GM21528 (cell line): Measurements from ENCODE around the gene LMBR1L.
"Not testable (repeated sequence)": the region's sequence is repeated elsewhere in the genome, so short reads cannot be mapped to it uniquely, and the experiment has no call there.

Source experiments
- ATAC-seq: cut with Tn5 transposase; IDR thresholded peaks from one replicate; pipeline ENCODE4 v1.9.1; 2021; ENCODE audit warnings: mild to moderate bottlenecking, moderate library complexity; ENCODE audit not compliant: unreplicated experiment, low FRiP score

The LMBR1L gene

DNA sequence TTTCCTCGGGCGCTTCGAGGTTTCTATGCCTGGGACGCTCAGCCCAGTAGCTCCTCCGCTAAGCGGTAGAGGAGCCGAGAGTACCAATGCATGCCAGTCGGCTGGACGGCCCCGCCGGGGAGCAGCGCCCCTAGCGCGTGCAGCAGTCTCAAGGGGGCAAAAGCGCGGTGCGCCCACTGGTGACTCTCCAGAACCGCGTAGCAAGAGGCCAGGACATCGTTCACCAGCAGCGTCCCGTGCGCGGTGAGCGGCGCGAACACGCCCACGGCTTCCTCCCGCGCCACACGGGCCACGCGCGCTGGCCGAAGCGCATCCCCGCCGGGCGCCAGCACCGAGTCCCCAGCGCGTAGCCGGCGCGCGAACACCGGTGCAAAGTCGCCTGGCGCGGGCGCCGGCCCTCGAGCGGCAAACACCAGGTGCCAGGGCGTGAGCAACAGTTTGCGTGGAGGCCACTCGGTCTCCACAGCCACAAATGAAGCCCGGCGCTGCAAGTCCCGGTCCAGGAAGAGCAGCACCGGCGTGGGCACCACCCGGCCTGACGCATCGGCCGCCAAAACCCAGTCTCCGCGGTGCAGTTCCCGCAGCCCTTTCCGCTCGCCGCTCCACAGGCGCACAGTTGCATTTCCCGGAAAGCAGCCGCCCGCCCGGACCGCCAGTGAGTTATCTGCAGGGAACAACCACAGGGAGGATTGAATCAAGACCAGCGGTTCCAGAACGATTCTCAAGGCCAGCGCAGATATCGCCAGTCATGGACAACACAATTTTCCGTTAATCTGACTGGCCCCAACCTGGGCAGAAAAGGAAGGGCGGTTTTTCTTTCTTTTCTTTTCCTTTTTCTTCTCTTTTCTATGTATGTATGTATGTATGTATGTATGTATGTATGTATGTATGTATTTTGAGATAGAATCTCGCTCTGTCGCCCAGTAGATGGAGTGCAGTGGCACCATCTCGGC, 20.6 kb downstream of the LMBR1L start:
- ATAC-seq, result no peak

- ATAC-seq, result no peak
These were observed 21.7 kb downstream of the LMBR1L start for GRCh38 chr12:49088932-49089330.

DNA sequence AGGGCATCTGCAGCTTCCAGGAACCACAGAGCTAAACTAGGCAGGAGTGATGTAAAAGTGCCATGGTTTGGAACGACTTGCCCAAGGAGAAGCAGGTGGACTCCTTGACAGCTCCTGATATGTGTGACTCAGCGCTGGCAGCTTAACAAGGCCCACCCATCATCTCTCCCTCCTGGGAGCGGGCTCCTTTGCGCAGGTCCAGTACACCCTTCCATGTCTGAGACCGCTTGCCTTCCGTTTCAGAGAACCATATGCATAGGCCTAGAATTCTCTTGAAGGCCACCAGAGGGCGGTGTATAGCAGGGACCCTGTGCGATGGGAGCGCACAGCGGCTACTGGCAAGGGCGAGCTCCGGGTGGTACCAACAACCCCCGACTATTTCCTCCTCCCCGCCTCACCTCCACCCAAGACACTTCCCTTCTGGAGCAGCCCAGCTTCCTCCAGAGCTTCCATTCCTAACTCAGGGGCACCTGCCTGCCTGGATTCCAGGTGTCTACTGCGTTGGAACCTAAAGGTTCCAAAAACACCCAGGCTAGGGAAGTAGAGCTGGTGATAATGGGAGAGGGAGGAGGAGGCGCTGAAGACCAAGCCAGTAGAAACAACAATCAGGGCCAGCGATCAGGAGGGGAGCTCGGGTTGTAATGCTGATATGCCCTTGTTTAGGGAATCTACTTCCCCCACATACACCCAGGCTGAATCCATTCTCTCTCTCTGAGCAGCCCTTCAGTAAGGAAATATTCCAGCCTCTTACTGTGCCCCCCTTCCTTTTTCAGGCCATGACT, 22.3 kb downstream of the LMBR1L start:
- ATAC-seq, result no peak

- ATAC-seq, result no peak
These were observed 24.5 kb downstream of the LMBR1L start for GRCh38 chr12:49086116-49086515.

DNA sequence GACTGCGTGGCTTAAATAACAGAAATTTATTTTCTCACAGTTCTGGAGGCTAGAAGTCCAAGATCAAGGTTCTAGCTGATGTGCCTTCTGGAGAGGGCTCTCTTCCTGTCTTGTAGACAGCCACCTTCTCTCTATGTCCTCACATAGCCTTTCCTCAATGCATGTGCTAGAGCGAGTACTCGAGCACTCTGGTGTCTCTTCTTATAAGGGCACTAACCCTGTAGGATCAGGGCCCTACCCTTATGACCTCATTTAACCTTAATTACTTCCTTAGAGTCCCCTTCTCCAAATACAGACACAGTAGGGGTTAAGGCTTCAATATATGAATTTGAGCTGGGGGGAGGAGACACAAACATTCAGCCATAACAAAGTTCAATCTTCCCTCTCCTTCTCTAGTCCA, 26.2 kb downstream of the LMBR1L start:
- no peak for ATAC-seq

DNA sequence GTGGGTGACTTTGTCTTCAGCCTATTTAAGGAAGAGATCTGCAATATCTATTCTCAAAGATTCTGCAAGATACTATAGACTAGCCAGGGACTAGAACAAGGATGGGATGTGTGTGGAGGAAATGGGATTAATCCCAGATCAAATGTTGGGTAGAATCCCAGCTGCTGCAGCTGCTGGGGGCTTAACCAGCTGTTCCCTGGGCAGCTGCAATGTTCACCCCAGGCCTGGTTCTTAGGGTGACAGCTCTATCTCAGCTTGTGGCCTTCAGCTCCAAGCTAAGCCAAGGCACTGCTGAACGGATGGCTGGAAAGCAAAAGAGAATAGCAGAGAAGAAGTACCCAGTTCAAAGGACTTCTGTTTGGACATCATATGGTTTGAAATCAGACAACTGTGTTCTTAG, 30.9 kb downstream of the LMBR1L start:
- ATAC-seq, result no peak

DNA sequence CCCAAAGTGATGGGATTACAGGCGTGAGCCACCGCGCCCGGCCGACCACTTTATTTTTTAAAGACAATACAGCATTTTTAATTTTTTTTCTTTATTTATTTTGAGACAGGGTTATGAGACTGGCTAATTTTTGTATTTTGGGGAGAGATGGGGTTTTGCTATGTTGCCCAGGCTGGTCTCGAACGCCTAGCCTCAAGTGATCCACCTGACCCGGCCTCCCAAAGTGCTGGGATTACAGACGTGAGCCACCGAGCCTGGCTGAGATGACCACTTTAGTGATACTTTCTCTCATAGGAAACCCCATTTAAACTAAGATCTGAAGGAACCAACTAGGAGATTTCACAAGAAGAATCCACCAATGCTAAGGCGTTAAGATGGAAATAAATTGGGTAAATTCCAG, 39.7 kb downstream of the LMBR1L start:
- no peak for ATAC-seq

- ATAC-seq, result peak; percentile 92
These were observed 40.9 kb downstream of the LMBR1L start, which contains the start of gene RHEBL1 for GRCh38 chr12:49069507-49070346. TSS of gene RHEBL1 (minus strand) at chr12:49069979. CDS start at chr12:49069785, 194 bp downstream.

GRCh38 chr12:49068879-49069506, 41.7 kb downstream of the LMBR1L start:
- no peak for ATAC-seq

DNA sequence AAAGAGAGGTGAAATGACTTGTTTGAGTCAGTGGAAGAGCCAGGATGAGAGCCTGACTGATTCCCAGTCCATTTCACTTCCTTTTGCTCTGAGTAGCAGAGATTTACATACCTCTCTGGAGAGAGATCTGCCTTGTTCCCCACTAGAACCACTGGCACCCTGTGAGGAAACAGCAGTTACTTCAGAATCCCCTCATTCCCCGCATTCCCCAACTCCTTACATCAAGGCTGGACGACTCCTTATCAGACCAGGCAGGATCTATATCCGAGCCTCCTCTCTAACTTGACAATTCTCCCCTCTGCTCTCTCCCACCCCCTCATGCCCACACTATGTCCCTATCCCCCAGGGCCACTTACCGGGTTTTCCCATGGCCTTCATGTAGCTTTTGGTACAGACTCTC, 44.5 kb downstream of the LMBR1L start:
- no peak for ATAC-seq

DNA sequence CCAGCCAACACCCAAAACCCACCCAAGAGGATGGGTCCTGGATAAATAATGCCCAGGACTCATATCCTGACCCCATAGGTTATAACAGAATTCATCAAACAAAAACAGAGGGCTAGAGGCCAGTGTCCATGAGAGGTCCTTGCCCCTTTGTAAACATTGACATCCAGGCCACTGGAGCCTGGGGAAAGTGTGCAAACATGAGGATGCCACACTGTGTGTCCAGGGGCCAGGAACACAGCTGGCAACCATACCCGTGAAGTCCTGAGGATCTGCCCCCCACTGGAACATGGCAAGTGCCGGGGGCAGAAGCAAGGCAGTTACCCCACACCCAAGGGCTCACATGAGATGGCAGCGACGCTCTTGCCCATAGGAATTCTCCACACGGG, 45.9 kb downstream of the LMBR1L start:
- ATAC-seq, result no peak

DNA sequence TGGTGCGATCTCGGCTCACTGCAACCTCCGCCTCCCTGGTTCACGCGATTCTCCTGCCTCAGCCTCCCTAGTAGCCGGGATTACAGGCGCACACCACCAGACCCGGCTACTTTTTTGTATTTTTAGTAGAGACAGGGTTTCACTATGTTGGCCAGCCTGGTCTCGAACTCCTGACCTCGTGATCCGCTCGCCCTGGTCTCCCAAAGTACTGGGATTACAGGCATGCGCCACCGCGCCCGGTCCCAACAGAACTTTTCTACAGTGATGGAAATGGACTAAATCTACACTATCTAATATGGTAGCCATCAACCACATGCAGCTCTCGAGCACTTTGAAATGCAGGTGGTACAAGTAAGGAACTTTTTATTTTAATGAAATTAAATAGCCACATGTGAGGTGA, 48.7 kb downstream of the LMBR1L start:
- not testable (repeated sequence) for ATAC-seq

GRCh38 chr12:49061157-49061650, 49.4 kb downstream of the LMBR1L start:
- no peak for ATAC-seq

DNA sequence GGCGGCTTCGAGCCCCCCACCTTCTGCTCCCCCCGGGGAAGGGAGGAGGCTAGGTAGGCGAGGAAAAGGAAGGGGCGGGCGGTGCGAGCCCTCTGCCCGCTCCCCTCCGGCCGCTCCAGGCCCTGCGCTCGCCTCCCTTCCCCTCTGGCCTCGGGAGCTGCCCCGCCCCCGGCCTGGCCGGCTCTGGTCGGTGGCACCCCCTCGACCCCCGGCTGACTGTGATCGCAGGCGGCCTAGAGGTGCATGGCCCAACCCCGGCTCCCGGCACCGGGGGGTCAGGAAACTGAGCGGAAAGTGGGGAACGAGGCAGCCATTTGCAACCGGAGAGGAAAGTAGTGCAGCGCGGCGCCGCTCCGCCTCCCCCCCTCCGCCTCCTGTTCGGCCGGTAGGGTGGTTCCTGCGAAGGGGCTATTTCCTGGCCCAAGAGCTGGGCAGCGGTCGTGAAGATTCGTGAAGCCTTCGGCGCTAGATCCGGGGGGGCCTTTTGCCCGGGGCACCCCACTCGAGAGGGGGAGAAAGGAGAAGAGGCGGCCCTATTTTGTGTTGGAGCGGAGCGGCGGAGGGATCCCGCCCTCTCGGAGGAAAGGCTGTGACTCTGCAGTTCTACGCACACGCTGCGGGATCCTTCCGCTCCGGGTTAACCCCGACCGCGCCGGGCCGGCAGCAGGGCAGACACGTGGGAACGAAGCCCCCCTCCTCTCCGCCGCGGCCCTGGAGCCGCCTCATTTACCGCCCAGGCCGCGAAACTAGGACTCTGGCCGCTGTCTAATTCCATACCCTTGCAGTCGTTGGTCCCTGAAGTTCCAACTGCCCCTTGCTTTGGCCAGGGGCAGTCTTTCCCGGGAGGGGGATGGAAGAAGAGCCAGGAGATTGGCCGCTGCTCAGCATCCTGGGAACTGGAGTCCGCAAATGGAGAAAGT, 50.1 kb downstream of the LMBR1L start, which contains the start of gene KMT2D:
TSS of gene KMT2D (minus strand) at position 558 of the 920 bp plus-strand sequence. CDS start 5,470 bp downstream, outside the sequence.
- peak; percentile 51 for ATAC-seq

DNA sequence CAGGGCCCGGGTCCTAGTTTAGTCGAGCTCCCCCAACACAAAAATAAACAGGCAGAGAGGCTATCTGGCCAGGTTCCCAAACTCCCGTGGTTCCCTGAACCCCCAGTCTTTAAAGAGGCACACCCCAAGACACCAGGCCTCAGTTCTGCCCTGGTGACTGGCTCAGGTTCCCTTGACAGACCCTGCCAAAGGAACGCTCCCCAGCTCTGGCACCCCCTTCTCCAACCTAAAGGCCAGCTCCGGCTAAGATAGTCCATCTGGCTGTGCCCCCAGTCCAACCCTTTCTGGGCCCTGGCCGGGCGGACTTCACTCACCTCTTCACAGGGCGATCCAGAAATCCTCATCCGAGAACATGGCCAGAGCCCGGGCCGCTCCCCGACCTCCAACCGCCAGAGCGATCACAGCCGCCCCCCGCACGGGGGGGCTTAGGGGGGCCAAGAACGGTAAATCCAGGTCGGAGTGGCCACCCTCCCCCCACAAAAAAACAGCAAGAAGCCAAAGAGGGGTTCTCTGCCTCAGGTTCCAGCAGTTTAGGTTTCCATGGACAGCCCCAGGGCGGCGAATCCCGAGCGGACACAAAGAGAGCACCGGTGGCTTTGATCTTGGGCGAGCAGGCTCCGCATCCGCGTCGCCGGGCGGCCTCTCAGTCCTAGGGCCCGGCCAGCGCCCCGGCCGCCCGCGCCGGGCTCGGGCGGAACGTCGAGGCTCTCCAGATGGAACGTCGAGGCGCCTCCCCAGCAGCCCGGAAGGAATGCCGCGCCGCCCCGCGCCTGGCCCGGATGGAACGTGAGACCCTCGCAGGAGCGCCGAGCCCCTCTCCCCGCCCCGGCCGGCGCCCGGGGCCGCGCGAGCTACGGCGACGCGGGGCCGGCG, 51.1 kb downstream of the LMBR1L start:
- ATAC-seq, result peak; percentile 21

- ATAC-seq, result no peak
These were observed 51.7 kb downstream of the LMBR1L start for GRCh38 chr12:49059045-49059298.

- no peak for ATAC-seq
These were observed 52.1 kb downstream of the LMBR1L start for GRCh38 chr12:49058366-49059044.
